ENCODE measurements around the gene C20orf141.

- TF ChIP-seq CEBPB (IDR thresholded peaks at IDR 0.05; ENCODE audit: low read depth, low read length) (no peak), CHD1 (IDR thresholded peaks at IDR 0.05; ENCODE audit: low read depth, low read length) (no peak), MAFK (IDR thresholded peaks at IDR 0.05; ENCODE audit: low read depth, low read length) (no peak), RCOR1 (IDR thresholded peaks at IDR 0.05; ENCODE audit: insufficient replicate concordance, low read length) (no peak), CTCF (conservative IDR thresholded peaks at IDR 0.05; ENCODE audit: low read depth, low read length) (no peak), POLR2A (IDR thresholded peaks at IDR 0.05; ENCODE audit: low read depth, low read length) (no peak), MXI1 (IDR thresholded peaks at IDR 0.05; ENCODE audit: borderline replicate concordance, low read depth, low read length) (no peak), FOS (IDR thresholded peaks at IDR 0.05; ENCODE audit: low read depth, low read length) (no peak), RFX5 (IDR thresholded peaks at IDR 0.05; ENCODE audit: low read depth, low read length) (no peak), SMC3 (IDR thresholded peaks at IDR 0.05; ENCODE audit: low read depth, low read length) (no peak), MAZ (IDR thresholded peaks at IDR 0.05; ENCODE audit: borderline replicate concordance, low read depth, low read length) (no peak), RAD21 (IDR thresholded peaks at IDR 0.05; ENCODE audit: low read length) (no peak), ELK1 (IDR thresholded peaks at IDR 0.05; ENCODE audit: borderline replicate concordance, low read depth, low read length) (no peak)
These were observed 20.6 kb downstream of the C20orf141 start for GRCh38 chr20:2835331-2835796.
